Suppressor macrophage treated with lipopolysaccharide for 4 hours (primary cell): ENCODE results near the gene HIRIP3.
"Not testable (repeated sequence)": the region's sequence is repeated elsewhere in the genome, so short reads cannot be mapped to it uniquely, and the experiment has no call there.

Source experiments
- DNase-seq: peaks from one replicate; pipeline ENCODE4 v3.0.0-alpha.2; 2020

HIRIP3 gene

DNA sequence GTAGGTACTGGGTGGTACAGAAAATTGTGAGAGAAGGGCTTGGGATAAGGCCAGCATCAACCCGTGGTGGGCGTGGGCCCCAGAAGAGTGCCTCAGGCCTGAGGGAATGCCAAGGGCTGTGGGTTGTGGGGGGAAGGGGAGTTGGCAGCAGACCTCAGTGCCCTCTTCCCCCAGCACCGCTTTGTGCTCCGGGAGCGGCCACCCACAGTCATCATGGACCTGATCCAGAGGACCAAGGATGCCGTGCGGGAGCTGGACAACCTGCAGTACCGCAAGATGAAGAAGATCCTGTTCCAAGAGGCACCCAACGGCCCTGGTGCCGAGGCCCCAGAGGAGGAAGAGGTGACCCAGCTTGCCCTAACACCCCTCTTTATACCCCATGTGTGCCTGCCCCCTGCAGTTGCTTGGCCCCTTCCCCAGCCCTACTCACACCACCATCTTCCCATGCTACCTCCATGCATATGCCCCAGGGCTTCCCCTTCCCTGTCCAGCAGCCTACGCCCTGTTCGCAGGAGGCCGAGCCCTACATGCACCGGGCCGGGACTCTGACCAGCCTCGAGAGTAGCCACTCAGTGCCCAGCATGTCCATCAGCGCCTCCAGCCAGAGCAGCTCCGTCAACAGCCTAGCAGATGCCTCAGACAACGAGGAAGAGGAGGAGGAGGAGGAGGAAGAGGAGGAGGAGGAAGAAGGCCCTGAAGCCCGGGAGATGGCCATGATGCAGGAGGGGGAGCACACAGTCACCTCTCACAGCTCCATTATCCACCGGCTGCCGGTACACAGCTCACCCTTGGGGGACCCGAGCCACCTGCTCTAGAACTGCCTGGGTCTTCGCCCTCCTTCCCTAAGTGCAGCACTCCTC, 12.6 kb downstream of the HIRIP3 start:
- DNase-seq = no peak

- no peak for DNase-seq
These were observed 16.7 kb downstream of the HIRIP3 start for GRCh38 chr16:29978564-29979270.

- DNase-seq = no peak
These were observed 17.3 kb downstream of the HIRIP3 start for GRCh38 chr16:29978081-29978480.

DNA sequence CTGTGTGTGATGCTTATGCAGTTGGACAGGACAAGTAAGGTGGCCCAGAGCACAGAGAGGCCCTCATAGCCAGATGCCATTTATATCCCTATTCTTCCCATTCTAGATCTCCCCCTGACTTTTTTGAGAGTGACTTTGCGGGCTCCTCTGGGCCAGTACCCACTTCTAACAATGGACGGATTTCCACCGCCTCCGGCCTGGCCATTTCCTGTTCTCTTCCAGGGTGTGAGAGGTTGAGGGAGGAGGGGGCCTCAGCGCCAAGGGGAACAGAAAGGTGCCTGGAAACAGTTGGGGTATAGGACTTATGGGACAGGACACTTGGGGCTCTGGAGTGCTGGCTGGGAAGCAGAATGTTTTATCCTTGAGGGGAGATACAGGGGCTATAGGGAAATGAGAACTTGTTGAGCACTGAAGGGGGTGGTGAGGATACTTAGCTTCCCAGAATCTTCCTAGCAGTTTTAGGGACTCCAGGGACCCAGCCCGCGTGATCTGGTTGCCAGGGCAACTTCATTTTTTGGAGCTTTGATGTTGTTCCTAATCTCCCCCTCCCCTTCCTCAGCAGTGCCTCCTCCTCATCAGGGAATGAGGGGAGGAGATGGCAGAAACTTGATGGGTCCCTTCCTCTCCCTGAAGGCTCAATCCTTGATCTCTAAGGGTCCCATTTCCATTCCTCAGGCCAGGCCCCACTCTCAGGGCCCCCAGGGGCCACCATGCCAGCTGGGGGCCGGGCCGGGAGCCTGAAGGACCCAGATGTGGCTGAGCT, 18.2 kb downstream of the HIRIP3 start:
- DNase-seq = no peak

- DNase-seq = no peak
These were observed 19.5 kb downstream of the HIRIP3 start for GRCh38 chr16:29975811-29976511.

GRCh38 chr16:29975134-29975538, 20.3 kb downstream of the HIRIP3 start:
- DNase-seq = no peak

GRCh38 chr16:29974291-29975133, 20.9 kb downstream of the HIRIP3 start:
- peak; percentile 62 for DNase-seq

DNA sequence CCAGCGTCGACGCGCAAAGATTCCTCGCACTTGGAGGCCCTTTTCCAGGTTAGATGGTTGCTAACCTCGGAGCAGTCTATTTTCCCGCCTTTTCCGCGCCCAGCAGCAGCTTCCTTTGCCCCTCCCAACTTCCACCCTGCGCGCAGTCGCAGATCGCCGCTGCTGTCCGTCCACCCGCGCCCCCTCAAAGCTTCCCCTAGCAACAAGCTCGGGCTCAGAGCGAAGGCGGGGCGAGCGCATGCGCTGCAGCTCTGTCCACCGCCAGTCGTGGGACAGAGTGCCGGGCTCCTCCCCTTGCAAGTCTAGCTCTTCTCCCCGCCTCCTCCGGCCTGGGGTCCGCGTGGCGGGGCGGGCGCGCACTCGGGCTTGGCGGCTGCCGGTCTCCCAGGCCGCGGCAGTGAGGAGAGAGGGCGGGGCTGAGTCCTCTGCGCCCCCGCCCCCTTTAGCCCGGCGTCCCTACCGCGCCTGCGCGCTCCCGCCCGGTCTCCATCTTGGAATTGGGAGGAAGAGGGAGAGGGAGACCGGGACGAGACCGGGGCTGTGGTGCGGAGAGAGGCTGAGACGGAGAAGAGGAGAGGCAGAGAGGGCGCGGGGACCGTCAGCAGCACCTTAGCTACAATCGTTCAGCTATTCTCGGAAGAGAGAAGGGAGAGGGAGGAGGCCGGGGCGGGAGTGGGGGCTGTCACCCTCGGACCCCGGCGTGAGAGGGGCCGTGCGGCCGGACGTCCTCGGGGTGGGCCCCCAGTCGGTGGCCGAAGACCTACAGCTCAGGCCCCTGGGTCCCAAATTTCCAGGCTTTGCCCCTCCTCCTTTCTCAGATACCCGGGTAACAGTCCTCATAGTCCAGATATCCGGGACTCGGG, 21.8 kb downstream of the HIRIP3 start, which contains the start of gene TAOK2:
Gene TAOK2 (plus strand): TSS at position 485 of the 863 bp plus-strand sequence. CDS start 3,905 bp downstream, outside the sequence.
- DNase-seq = peak; percentile 99

- DNase-seq = no peak
These were observed 22.4 kb downstream of the HIRIP3 start for GRCh38 chr16:29972992-29973383.

- no peak for DNase-seq
These were observed 22.9 kb downstream of the HIRIP3 start for GRCh38 chr16:29972500-29972899.

- no peak for DNase-seq
These were observed 24.1 kb downstream of the HIRIP3 start for GRCh38 chr16:29971304-29971703.

GRCh38 chr16:29968205-29968604, 27.2 kb downstream of the HIRIP3 start:
- DNase-seq = no peak

- DNase-seq = no peak
These were observed 32.2 kb downstream of the HIRIP3 start for GRCh38 chr16:29963021-29963743.

DNA sequence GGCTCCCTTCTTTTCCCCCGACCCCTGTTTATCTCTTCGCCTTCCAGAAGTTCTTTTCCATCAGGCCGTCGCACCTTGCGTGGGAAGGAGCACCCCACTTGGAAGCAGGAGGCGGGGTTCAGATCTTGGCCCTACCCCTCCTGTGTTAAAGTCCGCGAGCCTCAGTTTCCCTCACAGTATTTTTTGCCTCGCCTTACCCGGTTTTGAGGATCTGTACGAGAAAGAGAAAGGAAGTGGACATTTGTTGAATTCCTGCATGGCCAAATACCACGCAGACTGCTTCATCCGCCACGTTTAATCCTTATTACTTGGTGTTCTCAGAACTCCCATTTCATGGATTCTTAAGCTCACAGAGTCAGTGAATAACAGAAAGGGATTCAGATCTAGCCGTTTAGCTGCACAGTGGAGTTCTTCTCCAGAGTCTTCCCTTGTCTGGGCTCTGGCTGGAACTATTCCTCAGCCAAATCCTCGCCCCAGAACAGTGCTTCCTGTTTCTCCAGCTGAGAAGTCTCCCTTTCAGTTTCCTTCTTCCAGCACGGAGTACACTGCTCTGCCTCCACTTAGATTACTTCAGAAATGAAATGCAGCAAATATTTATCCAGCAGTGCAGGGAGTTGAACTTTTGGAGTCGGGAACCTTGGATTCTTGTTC, 32.9 kb downstream of the HIRIP3 start:
- peak; percentile 86 for DNase-seq

DNA sequence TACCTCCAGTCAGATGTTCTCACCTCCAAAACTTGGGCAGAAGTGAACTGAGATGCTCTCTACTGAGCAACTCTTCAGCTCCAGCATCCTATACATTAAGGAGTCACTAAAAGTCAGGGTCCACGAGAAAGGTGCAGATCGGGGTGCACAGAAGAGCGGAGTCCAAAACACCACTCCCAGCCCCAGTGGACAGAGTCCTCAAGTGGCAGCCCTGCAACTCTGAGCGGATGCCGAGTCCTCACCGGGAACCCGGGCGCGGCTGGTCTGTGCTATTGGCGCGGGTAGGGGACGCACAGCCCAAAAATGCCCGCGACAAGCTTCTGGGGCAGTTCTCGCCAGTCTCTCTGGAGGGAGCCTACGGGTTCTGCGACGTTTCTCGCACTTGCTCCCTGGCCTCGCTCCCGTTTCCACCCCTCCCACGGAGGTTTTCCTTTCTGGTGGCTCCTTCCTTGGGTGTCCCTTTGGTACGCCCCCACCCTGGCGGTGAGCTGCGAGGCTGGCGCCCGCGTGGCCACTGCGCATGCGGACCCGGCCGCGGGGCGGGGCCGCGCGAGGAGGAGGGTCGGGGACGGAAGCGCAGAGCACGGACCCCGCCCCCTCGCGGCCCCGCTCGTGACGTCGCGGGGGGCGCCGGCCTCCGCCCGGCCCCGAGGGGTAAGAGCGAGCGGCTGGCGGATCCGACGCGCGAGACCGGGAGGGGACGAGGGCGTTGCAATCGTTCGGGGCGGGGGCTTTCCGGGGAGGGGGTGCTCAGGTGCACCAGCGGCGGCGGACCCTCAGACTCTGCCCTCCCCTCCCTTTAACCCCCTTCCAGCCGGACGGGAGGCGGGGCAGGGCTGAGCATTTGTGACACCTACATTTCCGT, 33.7 kb downstream of the HIRIP3 start, which contains the start of gene TMEM219:
Gene TMEM219 (plus strand): TSS at position 601 of the 865 bp plus-strand sequence. CDS start 1,065 bp downstream, outside the sequence.
- peak; percentile 97 for DNase-seq

- DNase-seq = no peak
These were observed 34.3 kb downstream of the HIRIP3 start for GRCh38 chr16:29961127-29961478.

- DNase-seq = not testable (repeated sequence)
These were observed 35.6 kb downstream of the HIRIP3 start for GRCh38 chr16:29959821-29960220.

GRCh38 chr16:29959293-29959692, 36.1 kb downstream of the HIRIP3 start:
- DNase-seq = no peak
